Stomach smooth muscle (tissue), 2 donors: ENCODE data around the gene CATSPER4.

Experiments
- H3K27ac ChIP-seq: one replicate; pipeline ENCODE4 v1.7.0; 2013; ENCODE audit warnings: mild to moderate bottlenecking, low read length, inconsistent platforms
- H3K27me3 ChIP-seq, 2 donors: one replicate each; pipeline ENCODE4 v1.7.0; 2013; ENCODE audit warnings: low read length in 2 of 2; ENCODE audit not compliant: insufficient read depth in 2 of 2, control insufficient read depth in 1 of 2
- H3K36me3 ChIP-seq, 2 donors: one replicate each; pipeline ENCODE4 v1.7.0; 2013; ENCODE audit warnings: low read length in 2 of 2; ENCODE audit not compliant: control insufficient read depth in 2 of 2, insufficient read depth in 2 of 2
- H3K4me1 ChIP-seq: one replicate; pipeline ENCODE4 v1.7.0; 2013; ENCODE audit warnings: low read length; ENCODE audit not compliant: control insufficient read depth, insufficient read depth
- H3K4me3 ChIP-seq, 2 donors: one replicate each; pipeline ENCODE4 v1.7.0; 2013; ENCODE audit warnings: low read length in 2 of 2
- H3K9ac ChIP-seq, 2 donors: one replicate each; pipeline ENCODE4 v1.7.0; 2013; ENCODE audit warnings: low read length in 2 of 2, mild to moderate bottlenecking in 1 of 2
- H3K9me3 ChIP-seq, 2 donors: one replicate each; pipeline ENCODE4 v1.7.0; 2013; ENCODE audit warnings: low read length in 2 of 2; ENCODE audit not compliant: control insufficient read depth in 2 of 2
- donor health status: healthy.
- donor health status: Pancreatic carcinoma.

CATSPER4 gene

GRCh38 chr1:26197301-26197700 lies 6.9 kb downstream of the CATSPER4 start:
- H3K4me3 ChIP-seq, result no peak overlapping the region
- no peaks in the 10 kb centered on the region for H3K9me3 ChIP-seq
- H3K27ac ChIP-seq, result no peak overlapping the region
- H3K9ac ChIP-seq, result no peak overlapping the region
- H3K4me1 ChIP-seq, result no peaks in the 10 kb centered on the region
- H3K27me3 ChIP-seq, result peaks cover 6 to 13% of the 10 kb centered on the region in 2 donors
- no peaks in the 10 kb centered on the region for H3K36me3 ChIP-seq

GRCh38 chr1:26197813-26198212 lies 7.4 kb downstream of the CATSPER4 start:
- Histone ChIP-seq H3K9ac (no peak overlapping the region), H3K36me3 (no peaks in the 10 kb centered on the region), H3K4me1 (no peaks in the 10 kb centered on the region), H3K4me3 (no peak overlapping the region), H3K27ac (no peak overlapping the region), H3K9me3 (no peaks in the 10 kb centered on the region), H3K27me3 (peaks cover 6 to 13% of the 10 kb centered on the region in 2 donors)

GRCh38 chr1:26200413-26200812 lies 10.0 kb downstream of the CATSPER4 start:
- H3K27me3 ChIP-seq, result peaks cover 6 to 16% of the 10 kb centered on the region in 2 donors
- no peak overlapping the region for H3K9ac ChIP-seq
- no peaks in the 10 kb centered on the region for H3K36me3 ChIP-seq
- H3K4me1 ChIP-seq, result no peaks in the 10 kb centered on the region
- no peak overlapping the region for H3K4me3 ChIP-seq
- H3K9me3 ChIP-seq, result no peaks in the 10 kb centered on the region
- H3K27ac ChIP-seq, result no peak overlapping the region

DNA sequence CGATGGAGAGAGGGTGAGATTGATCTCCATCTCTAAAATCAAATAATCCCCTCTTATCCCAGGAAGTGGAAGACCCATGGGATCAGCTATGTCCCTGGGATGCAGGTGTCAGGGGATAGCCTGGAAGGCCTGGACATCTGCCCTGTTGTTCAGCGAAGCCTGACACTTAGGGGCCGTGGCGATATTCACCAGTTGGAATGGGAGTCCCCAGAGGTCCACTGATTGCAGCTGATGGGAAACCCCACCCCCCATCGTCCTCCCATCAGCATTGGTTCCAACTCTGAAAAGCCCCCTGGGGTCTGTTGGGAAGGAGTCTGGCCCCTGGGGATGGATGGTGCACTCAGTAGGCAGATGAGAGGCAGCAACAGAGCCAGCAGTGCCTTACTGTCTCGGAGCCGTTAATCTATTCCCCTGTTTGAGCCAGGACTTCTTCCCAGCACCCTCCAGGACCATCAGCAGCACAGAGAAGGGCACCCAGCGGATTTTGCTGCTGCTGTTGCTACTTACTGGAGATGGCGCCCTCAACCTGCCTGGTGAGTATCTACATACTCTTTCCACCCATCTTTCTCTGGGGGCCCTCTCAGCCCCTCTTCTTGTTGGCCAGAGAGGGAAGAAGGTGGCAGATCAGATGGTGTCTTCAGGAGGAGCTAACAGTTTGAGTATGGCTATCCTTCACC lies 13.4 kb downstream of the CATSPER4 start:
- no peak overlapping the region for H3K27ac ChIP-seq
- H3K4me3 ChIP-seq, result no peak overlapping the region
- H3K9ac ChIP-seq, result no peak overlapping the region
- no peaks in the 10 kb centered on the region for H3K36me3 ChIP-seq
- H3K4me1 ChIP-seq, result no peaks in the 10 kb centered on the region
- peaks cover 4 to 10% of the 10 kb centered on the region in 2 donors for H3K27me3 ChIP-seq
- no peaks in the 10 kb centered on the region for H3K9me3 ChIP-seq

- Histone ChIP-seq H3K4me3 (no peak overlapping the region), H3K27me3 (no peaks in the 10 kb centered on the region), H3K36me3 (no peaks in the 10 kb centered on the region), H3K27ac (no peak overlapping the region), H3K4me1 (no peaks in the 10 kb centered on the region), H3K9ac (no peak overlapping the region), H3K9me3 (no peaks in the 10 kb centered on the region)
Measured at GRCh38 chr1:26210147-26210870, 19.9 kb downstream of the CATSPER4 start.

DNA sequence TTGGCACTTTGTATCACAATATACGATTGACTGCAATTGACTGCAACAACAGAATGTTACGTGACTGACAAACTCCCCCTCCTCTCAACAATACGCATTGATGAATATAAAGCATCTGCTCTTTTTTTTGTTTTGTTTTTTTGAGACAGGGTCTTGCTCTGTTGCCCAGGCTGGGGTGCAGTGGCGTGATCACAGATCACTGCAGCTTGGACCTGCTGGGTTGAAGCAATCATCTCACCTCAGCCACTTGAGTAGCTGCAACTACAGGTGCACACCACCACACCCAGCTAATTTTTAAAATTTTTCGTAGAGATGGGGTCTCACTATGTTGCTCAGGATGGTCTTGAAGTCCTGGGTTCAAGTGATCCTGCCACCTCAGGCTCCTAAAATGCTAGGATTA lies 22.3 kb downstream of the CATSPER4 start:
- no peaks in the 10 kb centered on the region for H3K9me3 ChIP-seq
- no peak overlapping the region for H3K27ac ChIP-seq
- H3K4me1 ChIP-seq, result no peaks in the 10 kb centered on the region
- no peak overlapping the region for H3K9ac ChIP-seq
- no peaks in the 10 kb centered on the region for H3K36me3 ChIP-seq
- H3K4me3 ChIP-seq, result no peak overlapping the region
- peaks cover 0 to 2% of the 10 kb centered on the region in 2 donors for H3K27me3 ChIP-seq

DNA sequence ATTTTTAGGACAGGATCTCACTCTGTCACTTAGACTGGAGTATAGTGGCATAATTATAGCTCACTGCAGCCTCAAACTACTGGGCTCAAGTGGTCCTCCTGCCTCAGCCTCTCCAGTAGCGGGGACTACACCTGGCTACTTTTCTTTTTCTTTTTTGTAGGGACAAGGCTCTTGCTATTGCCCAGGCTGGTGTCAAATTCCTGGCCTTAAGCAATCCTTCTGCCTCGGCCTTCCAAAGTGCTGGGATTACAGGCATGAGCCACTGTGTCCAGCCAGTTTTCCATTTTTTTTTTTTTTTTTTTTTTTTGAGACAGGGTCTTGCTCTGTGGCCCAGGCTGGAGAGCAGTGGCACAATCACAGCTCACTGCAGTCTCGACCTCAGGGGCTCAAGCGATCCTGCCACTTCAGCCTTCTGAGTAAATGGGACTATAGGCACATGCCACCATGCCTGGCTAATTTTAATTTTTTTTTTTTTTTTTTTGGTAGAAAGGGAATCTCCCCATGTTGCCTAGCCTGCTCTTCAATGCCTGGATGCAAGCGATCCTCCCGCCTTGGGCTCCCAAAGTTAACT lies 23.0 kb downstream of the CATSPER4 start:
- no peak overlapping the region for H3K27ac ChIP-seq
- H3K9ac ChIP-seq, result no peak overlapping the region
- no peak overlapping the region for H3K4me3 ChIP-seq
- no peaks in the 10 kb centered on the region for H3K4me1 ChIP-seq
- no peaks in the 10 kb centered on the region for H3K36me3 ChIP-seq
- H3K9me3 ChIP-seq, result no peaks in the 10 kb centered on the region
- peaks cover 0 to 2% of the 10 kb centered on the region in 2 donors for H3K27me3 ChIP-seq

- Histone ChIP-seq H3K27me3 (peaks cover 2% of the 10 kb centered on the region in 2 donors), H3K4me3 (no peak overlapping the region), H3K36me3 (no peaks in the 10 kb centered on the region), H3K27ac (no peak overlapping the region), H3K4me1 (no peaks in the 10 kb centered on the region), H3K9me3 (no peaks in the 10 kb centered on the region), H3K9ac (no peak overlapping the region)
Measured at GRCh38 chr1:26215246-26215645, 24.8 kb downstream of the CATSPER4 start.

DNA sequence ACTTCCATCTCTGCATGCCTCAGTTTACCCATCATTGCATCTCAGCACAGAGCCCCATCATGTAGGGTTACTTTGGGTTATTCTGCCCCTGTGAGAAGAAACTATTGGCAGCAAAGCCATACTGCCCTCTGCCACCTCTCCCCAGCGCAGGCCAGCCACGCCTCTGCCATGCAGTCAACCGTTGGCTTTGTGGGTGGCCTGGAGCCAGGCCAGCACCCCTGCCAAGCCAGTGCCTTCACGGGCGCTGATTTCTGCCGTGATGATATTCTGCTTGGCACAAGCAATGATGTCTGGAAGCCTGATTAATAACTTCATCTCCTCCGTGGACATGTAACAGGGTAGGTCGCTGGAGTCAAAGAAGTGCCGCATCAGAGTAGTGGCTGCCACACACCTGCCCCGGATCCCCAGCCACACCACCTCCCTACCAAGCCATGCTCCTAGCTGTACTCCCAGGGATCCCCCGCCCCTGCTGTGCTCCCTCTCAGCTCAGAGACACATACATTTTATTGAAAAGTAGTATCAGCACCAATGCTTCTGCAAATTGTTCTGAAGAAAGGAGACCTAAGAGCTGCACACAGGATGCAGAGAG lies 28.6 kb downstream of the CATSPER4 start:
- Histone ChIP-seq H3K9me3 (no peaks in the 10 kb centered on the region), H3K9ac (no peak overlapping the region), H3K4me3 (no peak overlapping the region), H3K4me1 (no peaks in the 10 kb centered on the region), H3K27me3 (peaks cover 7 to 8% of the 10 kb centered on the region in 2 donors), H3K27ac (no peak overlapping the region), H3K36me3 (no peaks in the 10 kb centered on the region)

GRCh38 chr1:26220199-26220912 lies 30.0 kb downstream of the CATSPER4 start:
- Histone ChIP-seq H3K36me3 (no peaks in the 10 kb centered on the region), H3K9ac (no peak overlapping the region), H3K4me1 (peaks cover 4% of the 10 kb centered on the region), H3K4me3 (no peak overlapping the region), H3K27me3 (peaks cover 9 to 12% of the 10 kb centered on the region in 2 donors), H3K27ac (no peak overlapping the region), H3K9me3 (no peaks in the 10 kb centered on the region)
